Liver (tissue), 9 donors: ENCODE measurements around the gene BRINP1. TPM values are rescaled to one million over a fixed set of nuclear protein-coding genes. Genes with fewer than 3 reads are reported as not detected.

Experiments used
- DNase-seq: peaks from one replicate; pipeline ENCODE4 v3.0.0-alpha.2; 2017; ENCODE audit warnings: low spot score
- H3K27ac ChIP-seq, 2 donors: one replicate each; pipeline ENCODE4 v1.7.0; 2013; ENCODE audit warnings: inconsistent platforms in 2 of 2, low read length in 2 of 2, control low read depth in 1 of 2, low read depth in 1 of 2, mild to moderate bottlenecking in 1 of 2
- H3K27me3 ChIP-seq, 4 donors: one replicate each; pipeline versions ENCODE4 v1.6.1 to v1.7.0; 2013; ENCODE audit warnings: low read length in 3 of 4, inconsistent platforms in 1 of 4, mild to moderate bottlenecking in 1 of 4, moderate library complexity in 1 of 4; ENCODE audit not compliant: control insufficient read depth in 4 of 4, insufficient read depth in 4 of 4
- H3K36me3 ChIP-seq, 4 donors: one replicate each; pipeline versions ENCODE4 v1.6.1 to v1.7.0; 2013; ENCODE audit warnings: low read length in 3 of 4, mild to moderate bottlenecking in 3 of 4, low read depth in 1 of 4, moderate library complexity in 1 of 4; ENCODE audit not compliant: control insufficient read depth in 4 of 4, insufficient read depth in 3 of 4
- H3K4me1 ChIP-seq, 4 donors: one replicate each; pipeline versions ENCODE4 v1.6.1 to v1.7.0; 2013; ENCODE audit warnings: low read length in 3 of 4, mild to moderate bottlenecking in 3 of 4, moderate library complexity in 1 of 4; ENCODE audit not compliant: control insufficient read depth in 4 of 4, insufficient read depth in 4 of 4
- H3K4me3 ChIP-seq, 3 donors: one replicate each; pipeline versions ENCODE4 v1.6.1 to v1.7.0; 2013; ENCODE audit warnings: low read length in 3 of 3, control low read depth in 1 of 3, low read depth in 1 of 3, mild to moderate bottlenecking in 1 of 3
- H3K9ac ChIP-seq, 2 donors: one replicate each; pipeline ENCODE4 v1.7.0; 2013; ENCODE audit warnings: low read length in 2 of 2, mild to moderate bottlenecking in 2 of 2, moderate library complexity in 2 of 2, control low read depth in 1 of 2, low read depth in 1 of 2
- H3K9me3 ChIP-seq, 4 donors: one replicate each; pipeline versions ENCODE4 v1.6.1 to v1.7.0; 2013; ENCODE audit warnings: low read length in 3 of 4; ENCODE audit not compliant: control insufficient read depth in 4 of 4
- CTCF ChIP-seq: fragments of 150-350 bp; IDR thresholded peaks from 2 replicates; pipeline ENCODE4 v1.5.1; 2017; ENCODE audit warnings: improper control_type of control experiment, low read depth, low read length; ENCODE audit not compliant: missing input control
- HNF4A ChIP-seq, 2 donors: conservative IDR thresholded peaks; 2 replicates each; pipeline ENCODE4 v1.6.1; 2016; ENCODE audit warnings: antibody characterized with exemption in 2 of 2, mild to moderate bottlenecking in 2 of 2
- JUND ChIP-seq, 2 donors: IDR thresholded peaks; 2 replicates each; pipeline ENCODE4 v1.6.1; 2016; ENCODE audit warnings: antibody characterized with exemption in 2 of 2
- NR2F2 ChIP-seq: IDR thresholded peaks from 2 replicates; pipeline ENCODE4 v1.6.1; 2016; ENCODE audit warnings: antibody characterized with exemption
- REST ChIP-seq: IDR thresholded peaks from 2 replicates; pipeline ENCODE4 v1.6.1; 2016; ENCODE audit warnings: antibody characterized with exemption, mild to moderate bottlenecking
- WGBS: extraction: QIAGEN DNeasy Blood & Tissue Kit; methylation state at CpG from one replicate; pipeline ENCODE4 v1.1.7; 2013; 5-methylcytosine and 5-hydroxymethylcytosine counted together
- polyA plus RNA-seq, 2 donors: library from polyadenylated mRNA; stranded (reverse) in 1 of 2; unstranded in 1 of 2; fragments of 200-250 nt in 1 of 2; fragments of >200 nt in 1 of 2; fragmentation: Nextera tagmentation in 1 of 2; extraction: Ambion mirVana in 1 of 2; gene quantifications; one replicate each; pipeline versions ENCODE4 v1.2.1 to v1.2.3, GENCODE V29; 2013 to 2015
- total RNA-seq, 2 donors: library from RNA; depleted of rRNA; stranded (reverse); fragments of >200 nt; gene quantifications; one replicate each; pipeline ENCODE4 v1.2.3, GENCODE V29; 2014
- donor health status: healthy.
- donor health status: healthy.
- donor health status: healthy.
- donor health status: healthy.
- donor health status: healthy.

The BRINP1 gene
- total and polyA plus RNA-seq, 4 donors = under 0.01 to 0.43 (median 0.18) TPM

GRCh38 chr9:119298076-119298853 lies 71.0 kb downstream of the BRINP1 start:
- TF ChIP-seq HNF4A (conservative IDR thresholded peaks at IDR 0.05) = no peak
- no peak overlapping the region for H3K4me3 ChIP-seq
- no peak for DNase-seq
- peaks cover 0 to 4% (median 0%) of the 10 kb centered on the region in 4 donors for H3K27me3 ChIP-seq
- H3K9ac ChIP-seq = no peak overlapping the region
- H3K27ac ChIP-seq = no peak overlapping the region
- no peaks in the 10 kb centered on the region for H3K36me3 ChIP-seq
- no peaks in the 10 kb centered on the region for H3K4me1 ChIP-seq
- 47% methylated on average over 3 of the region's 3 CpGs for WGBS
- no peaks in the 10 kb centered on the region for H3K9me3 ChIP-seq

- H3K27ac ChIP-seq = no peak overlapping the region
- 16% methylated on average over 1 of the region's 1 CpG for WGBS
These were observed 77.7 kb downstream of the BRINP1 start for GRCh38 chr9:119291554-119291953.

More at GRCh38 chr9:119291554-119291953, 77.7 kb downstream of the BRINP1 start:
- no peaks in the 10 kb centered on the region for H3K4me1 ChIP-seq
- H3K4me3 ChIP-seq = no peak overlapping the region
- no peaks in the 10 kb centered on the region for H3K36me3 ChIP-seq
- TF ChIP-seq JUND (IDR thresholded peaks at IDR 0.05) (no peak), NR2F2 (no peak), HNF4A (conservative IDR thresholded peaks at IDR 0.05) (no peak), REST (no peak), CTCF (no peak)
- no peaks in the 10 kb centered on the region for H3K27me3 ChIP-seq
- no peak for DNase-seq
- H3K9ac ChIP-seq = no peak overlapping the region
- H3K9me3 ChIP-seq = no peaks in the 10 kb centered on the region
